Stomach (tissue), 4 donors: ENCODE data around the gene IRAK1.

Source experiments
- CTCF ChIP-seq, 7 experiments: fragments of 450-650 bp in 4 of 7; fragments of 200-600 bp in 3 of 7; sonication (generic) in 3 of 7; IDR thresholded peaks; one replicate each; pipeline ENCODE4 v1.5.1; 2016 to 2019; ENCODE audit warnings: antibody characterized with exemption in 7 of 7, control low read depth in 2 of 7, mild to moderate bottlenecking in 1 of 7
- EP300 ChIP-seq: sonication (generic); formaldehyde crosslinking; IDR thresholded peaks from one replicate; pipeline ENCODE4 v1.6.1; 2017; ENCODE audit warnings: antibody characterized with exemption
- POLR2A ChIP-seq, 4 donors: fragments of 450-650 bp; IDR thresholded peaks; one replicate each; pipeline ENCODE4 v1.6.1; 2016; ENCODE audit warnings: antibody characterized with exemption in 4 of 4, control low read depth in 2 of 4, mild to moderate bottlenecking in 1 of 4, moderate library complexity in 1 of 4
- POLR2AphosphoS5 ChIP-seq, 3 donors: sonication (generic); formaldehyde crosslinking; IDR thresholded peaks; one replicate each; pipeline ENCODE4 v1.6.1; 2016; ENCODE audit warnings: antibody characterized with exemption in 3 of 3

GRCh38 chrX:154019633-154020528, at the start of gene IRAK1:
- TF ChIP-seq CTCF (IDR thresholded peaks at IDR 0.05) (no peak), POLR2A (IDR thresholded peaks at IDR 0.05) (no peak), POLR2AphosphoS5 (IDR thresholded peaks at IDR 0.05) (no peak), EP300 (no peak)
